ENCODE measurements around the gene ACSBG1.

ACSBG1 gene

DNA sequence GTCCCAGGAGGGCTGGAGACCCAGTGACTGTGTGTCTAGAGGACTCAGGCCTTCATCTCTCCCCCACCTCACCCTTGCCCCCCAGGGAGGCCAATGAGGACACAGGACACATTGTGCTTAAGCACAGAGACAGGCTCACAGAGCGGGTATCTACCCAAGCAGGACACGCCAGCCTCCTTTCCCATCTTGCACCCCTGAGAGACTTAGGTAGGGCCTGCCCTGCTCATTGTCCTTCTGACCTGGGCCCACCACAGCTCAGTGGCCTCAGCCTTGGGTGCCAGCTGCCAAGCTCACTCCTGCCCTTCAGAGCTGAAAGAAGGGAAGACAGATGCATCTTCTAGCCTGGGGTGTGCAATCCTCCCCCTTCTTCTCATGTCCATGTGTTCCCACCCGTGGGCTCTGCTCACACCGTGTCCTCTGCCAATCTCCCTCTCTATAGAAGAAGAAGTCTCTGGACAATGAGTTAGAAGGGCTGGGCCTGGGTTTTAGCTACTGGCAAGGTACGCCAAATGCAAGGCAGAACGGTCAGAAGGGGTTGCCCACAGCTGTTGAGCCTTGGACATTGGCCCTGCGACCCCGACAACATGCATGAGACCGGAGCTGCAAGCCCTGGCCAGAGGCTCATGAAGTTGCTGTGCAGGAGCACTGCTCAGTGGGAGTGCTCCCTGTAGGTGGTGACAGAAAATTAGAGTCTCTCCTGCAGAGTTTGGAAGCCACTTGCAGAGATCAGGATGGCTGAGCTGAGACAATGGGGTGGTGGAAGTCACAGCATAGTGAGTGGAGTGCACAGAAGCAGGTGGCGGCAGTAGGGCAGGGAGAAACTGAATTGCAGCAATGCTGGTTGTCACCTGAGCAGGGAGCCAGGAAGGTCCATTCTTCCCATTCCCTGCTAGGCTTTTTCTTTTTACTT, 32.8 kb downstream of the ACSBG1 start:
- no peak for DNase-seq

DNA sequence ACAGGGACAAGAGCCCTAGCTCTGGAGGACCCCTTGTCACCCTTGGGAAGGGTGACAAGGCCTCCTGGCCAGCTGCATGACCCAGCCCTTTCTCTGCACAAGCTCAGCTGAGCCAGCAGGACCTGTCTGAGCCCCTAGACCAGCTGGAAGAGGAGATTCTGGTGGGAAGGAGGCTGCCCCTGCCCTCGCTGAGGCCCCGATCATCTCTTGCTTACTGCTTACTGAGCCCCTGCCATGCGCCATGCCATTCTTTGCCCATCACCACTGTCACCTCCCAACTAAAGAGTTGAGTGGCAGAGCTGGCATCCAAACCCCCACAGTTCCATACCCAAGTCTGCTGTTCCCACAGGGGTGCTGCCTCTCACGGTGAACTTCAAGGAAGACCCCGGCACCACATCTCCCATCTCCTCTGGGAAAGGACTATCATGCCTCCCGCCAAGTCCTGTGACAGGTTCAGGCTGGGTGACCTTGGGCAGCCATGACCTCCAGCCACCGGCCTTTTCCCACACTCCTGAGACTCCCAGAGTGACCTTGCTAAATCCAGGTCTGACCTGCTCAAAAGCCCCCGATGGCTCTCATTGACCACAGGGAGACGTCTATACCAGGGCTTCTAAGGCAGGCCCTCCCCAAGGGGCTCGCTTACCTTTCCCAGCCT, 34.0 kb downstream of the ACSBG1 start:
- no peak for DNase-seq

DNA sequence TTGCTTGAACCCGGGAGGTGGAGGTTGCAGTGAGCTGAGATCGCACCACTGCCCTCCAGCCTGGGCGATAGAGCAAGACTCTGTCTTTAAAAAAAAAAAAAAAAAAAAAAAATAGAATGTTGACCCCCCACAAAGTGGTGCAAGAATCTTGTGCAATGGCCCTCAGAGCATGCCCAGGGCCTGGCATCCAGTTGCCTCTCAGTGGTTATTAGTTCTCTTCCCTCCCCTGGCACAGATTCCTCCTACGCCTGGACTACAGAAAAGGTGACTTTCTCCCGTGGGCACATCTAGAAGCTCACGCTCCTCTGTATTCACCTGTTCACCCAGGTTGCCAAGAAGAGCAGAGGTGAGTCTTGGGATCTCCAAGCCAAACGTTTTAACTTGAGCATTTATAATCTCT, 36.7 kb downstream of the ACSBG1 start:
- no peak for DNase-seq

DNA sequence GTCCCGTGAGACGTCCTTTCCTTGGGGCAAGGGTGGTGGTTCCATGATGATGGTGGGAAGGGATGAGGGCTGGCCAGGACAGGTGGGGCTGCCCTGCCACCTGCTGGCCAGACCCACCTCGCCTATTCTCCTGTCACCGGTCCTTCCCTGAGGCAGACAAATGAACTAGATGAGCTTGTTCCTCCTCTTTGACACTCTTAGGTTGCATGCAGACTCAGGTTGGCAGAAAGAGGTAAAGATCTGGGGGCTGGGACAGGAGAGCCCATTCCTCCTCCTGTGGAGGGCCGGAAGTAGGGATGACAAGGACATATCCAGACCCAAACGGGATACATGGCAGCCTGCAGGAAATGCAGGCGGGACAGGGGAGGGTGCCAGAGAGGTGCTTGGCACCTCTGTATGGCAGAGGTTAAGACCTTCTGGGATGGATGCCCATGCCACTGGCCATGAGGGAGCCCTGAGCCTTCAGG, 38.6 kb downstream of the ACSBG1 start:
- peak; percentile 15 for DNase-seq

DNA sequence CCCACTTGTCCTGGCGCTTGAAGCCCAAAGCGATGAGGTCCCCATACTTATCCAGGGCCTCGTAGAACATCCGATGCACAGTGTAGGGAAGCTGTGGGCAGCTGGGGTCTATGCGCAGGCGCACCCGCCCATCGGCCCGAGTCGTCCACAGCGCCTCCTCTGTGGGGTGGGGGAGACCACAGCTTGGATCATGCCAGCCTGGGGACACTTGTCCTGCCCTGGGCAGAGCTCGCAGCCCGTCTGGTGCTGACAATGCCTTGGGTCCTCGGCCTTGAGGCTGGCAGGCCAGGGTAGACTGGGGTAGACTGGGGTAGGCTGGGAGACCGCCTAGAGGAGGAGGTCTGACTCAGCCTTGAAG, 39.8 kb downstream of the ACSBG1 start:
- no peak for DNase-seq

DNA sequence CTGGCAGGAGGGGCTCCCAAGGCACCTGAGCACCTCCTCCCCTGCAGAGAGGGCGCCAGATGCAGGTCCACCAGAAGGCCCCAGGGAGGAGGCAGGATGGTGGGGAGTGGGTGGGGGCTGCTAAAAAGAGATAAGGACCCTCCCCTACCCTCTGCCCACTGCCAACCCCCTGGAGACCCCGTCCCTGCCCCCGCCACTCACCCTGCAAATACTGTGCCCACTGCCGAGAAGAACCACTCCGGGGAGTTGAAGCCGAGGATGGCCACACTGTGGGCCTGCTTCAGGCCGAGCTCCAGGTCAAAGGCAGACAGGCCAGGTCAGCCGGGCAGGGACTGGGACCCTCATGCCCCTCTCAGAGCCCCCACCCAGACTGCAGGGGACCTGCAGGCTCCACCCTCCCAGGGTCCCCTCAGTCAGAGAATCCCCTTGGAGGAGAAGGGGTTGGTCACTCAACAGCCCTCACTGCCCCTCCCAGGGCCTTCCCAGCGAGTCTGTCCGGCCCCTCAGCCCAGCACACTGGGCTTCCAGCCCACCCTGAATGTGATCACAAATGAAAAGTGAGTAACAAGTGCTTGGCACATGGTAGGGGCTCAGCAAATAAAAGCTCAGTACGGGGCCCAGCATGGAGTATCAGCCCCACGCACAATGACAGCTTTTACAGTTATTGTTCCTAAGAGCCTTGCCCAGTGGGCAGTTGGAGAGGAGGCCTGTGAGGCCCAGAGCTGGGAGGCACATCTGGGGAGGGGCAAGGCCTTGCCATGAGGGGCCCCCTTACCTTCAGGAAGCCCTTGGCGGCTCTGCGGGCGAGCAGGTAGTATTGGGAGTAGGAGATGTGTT, 40.4 kb downstream of the ACSBG1 start:
- no peak for DNase-seq

DNA sequence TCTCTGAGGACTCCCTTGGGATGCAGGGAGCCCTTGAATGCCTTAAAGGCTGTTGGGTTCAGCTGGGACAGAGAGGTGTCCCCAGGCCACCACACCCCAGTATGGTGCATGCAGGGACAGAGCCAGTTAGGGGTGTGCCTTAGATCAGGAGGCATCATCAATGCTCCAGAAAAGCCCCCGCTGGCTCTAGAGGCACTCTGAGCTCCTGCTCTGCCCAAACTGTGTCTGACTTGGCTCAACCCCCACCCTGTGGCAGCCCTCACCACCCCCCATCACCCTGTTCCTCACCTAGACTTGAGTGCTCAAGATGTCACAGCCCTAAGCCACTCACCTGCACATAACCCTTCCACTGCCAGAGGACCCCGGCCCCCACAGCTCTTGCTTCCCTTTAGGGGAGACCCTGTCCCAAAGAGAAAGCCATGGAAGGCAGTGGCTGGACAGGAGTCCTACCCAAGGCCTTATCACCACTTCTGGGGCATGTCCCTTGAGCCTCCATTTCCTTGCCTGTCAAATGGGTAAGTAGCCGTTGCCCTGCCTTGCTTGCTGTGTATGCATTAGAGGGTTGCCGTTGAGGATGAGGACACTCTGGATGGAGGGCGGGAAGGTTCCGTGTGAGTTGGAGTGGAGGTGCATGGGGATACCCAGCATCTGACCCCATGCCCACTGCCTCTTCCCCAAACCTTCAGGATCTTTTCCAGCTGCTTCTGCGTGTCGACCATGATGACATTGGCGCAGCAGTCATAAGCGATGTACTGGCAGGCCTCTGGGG, 41.4 kb downstream of the ACSBG1 start:
- no peak for DNase-seq

DNA sequence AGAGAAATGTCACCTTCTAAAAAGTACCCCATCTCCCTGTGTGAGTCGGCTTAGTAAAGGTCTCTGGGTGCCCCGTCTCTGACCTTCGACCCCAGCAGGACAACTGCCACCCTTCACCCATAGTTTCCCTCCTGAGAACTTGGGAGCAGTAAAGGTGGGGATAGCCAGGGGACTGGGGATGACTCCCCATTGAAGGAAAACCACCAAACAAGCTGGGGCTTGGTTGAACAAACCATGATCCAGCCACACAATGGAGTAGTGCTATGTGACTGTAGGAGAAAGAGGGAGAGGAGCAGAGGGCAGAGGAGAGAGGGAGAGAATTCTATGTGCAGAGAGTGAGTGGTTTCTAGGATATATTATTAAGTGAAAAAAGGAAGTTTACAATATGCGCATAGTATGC, 51.5 kb downstream of the ACSBG1 start:
- no peak for DNase-seq

DNA sequence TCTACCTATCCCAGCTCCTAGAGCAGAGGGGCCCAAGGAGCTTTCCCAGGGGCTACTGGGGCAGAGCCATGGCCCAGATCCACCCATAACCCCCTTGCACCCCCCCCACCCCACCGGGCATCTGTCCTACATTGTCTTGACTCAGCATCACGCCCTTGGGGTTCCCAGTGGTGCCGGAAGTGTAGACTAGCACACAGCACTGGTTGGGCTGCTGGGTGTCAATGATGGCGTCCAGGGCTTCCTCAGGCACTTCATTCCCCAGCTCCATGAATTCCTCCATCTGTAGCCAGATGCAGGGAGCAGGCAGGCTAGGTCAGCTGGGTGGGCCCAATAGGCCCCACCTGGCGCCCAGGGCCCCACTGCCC, 52.0 kb downstream of the ACSBG1 start:
- no peak for DNase-seq

DNA sequence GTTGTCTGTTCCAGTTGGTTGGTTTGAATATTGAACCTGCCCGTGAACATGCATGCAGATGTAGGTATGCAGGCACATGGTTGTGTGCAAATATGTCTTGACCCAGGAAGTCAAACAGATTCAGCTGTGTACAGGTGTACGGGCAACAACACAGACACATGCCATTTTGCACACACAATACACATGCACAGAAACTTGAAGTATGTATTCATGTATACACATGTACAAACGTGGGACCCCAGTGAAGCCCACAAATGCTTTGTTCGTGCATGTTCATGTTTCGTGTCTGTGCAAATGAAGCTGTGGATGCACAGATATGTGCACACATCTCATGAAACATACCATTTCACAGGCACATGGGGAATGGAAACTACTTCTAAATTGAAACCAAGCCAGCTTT, 54.5 kb downstream of the ACSBG1 start:
- DNase-seq = no peak

DNA sequence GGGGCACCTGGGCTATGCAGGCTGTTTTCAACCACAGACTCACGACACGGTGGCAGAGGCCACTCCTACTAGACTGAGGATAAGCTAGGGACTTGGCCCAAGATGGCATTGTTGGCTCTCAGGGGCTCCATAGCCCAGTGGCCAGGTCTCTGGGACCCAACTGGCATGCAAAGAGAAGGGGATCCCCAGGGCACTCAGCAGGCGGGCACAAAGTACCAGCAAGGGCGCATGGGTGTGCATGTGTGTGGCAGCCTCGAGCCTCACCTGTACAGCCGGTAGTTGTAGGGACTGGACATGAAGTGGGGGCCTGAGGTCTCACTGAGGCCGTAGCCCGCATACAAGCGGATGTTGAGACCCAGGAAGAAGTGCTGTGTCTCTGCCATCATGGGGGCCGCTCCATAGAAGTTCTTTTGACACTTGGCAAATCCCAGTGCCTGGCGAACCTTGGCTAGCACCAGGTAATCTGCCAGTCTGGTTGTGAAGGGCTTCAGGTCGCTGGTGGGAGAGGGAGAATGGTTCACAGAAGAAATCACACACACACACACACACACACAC, 55.0 kb downstream of the ACSBG1 start:
- no peak for DNase-seq

DNA sequence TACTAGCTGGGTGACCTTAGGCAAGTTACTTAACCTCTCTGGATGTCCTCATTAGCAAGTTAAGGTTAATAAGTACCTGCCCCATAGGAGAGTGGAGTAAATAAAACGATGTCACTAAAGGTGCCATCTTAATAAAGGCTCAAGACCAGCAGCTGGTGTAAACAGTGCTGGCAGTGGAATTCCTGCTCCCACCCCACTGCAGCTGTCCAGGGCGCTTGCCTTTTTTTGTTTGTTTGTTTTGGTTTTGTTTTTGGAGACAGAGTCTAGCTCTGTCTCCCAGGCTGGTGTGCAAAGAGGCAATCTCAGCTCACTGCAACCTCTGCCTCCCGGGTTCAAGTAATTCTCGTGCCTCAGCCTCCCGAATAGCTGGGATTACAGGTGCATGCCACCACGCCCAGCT, 56.3 kb downstream of the ACSBG1 start:
- no peak for DNase-seq

DNA sequence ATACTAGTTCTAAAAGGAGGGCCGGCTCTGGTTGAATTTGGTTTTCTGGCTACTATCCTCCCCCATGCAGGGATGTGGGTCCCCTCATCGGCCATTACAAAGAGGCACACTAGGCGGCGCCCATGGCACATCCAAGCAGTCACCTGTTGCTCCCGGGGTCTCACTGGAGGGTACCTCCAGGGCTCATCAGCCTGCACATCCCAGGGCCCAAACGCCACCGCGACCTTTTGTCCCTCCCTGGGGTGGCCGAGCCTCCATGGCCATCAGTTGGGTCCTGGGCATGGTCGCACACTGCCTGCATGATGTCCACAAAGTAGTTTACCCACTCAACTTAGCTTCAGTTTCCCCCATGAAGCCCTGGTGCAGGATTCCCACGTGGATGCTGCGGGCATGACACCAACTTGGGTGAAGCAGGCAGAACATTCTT, 56.9 kb downstream of the ACSBG1 start:
- no peak for DNase-seq

DNA sequence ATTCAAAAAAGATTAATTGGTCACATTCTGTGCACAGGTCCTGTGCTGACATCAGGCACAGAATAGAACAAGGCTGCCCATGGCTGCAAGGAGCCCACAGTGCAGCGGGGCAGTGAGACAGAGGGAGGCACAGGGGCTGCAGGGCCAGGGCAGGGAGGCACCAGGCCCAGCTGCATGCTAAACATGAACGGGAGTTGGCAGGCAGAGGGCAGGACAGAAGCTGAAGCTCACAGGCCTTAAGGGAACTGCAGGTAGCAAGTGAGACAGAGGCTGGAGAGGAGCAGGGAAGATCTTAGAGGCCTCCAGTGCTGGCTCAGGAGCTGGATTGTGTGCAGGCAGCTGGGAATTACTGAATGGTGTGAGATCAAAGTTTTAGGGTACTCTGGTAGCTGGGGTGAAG, 59.0 kb downstream of the ACSBG1 start:
- no peak for DNase-seq

DNA sequence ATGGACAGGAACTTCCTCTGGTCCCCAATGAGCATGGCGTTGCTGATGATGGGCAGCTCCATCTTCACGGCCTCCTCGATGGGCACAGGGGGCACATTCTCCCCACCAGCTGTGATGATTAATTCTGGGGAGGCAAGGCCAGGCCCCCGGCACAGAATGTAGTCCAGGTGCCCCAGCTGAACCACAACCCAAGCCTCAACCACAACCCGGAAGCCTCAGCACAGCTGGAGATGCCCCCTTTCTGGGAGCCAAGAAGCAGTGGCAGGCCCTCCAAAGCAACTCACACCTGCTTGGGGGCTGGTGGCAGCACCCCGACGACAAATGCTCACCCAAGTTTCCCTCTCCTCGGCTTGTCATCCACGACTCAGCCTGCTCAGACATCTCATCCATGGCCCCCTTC, 60.0 kb downstream of the ACSBG1 start:
- no peak for DNase-seq

DNA sequence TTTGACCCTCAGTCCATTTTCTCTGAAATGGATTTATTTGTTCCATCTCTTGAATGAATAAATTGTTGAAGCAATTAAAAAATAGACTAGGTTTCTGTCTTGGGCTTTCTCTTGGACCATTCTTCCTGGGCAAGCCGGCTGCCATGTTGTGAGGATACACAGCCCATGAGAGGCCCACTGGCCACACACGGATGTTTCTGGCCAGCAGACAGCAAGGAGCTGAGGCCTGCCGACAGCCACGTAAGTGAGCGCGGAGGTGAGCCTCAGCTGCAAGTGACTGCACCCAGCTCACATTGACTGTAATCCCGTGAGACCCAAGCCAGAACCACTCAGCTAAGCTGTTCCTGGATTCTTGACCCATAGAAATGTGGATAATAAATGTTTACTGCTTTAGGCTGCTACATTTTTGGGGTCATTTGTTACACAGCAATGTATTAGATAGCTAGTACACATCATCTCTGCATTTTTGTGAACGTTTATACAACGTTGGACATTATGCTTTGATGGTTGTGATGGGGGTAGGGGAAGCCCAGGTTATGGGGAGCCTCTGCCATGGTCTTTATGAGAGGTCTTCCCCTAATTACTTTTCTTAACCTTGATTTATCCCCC, 62.4 kb downstream of the ACSBG1 start:
- DNase-seq = no peak

DNA sequence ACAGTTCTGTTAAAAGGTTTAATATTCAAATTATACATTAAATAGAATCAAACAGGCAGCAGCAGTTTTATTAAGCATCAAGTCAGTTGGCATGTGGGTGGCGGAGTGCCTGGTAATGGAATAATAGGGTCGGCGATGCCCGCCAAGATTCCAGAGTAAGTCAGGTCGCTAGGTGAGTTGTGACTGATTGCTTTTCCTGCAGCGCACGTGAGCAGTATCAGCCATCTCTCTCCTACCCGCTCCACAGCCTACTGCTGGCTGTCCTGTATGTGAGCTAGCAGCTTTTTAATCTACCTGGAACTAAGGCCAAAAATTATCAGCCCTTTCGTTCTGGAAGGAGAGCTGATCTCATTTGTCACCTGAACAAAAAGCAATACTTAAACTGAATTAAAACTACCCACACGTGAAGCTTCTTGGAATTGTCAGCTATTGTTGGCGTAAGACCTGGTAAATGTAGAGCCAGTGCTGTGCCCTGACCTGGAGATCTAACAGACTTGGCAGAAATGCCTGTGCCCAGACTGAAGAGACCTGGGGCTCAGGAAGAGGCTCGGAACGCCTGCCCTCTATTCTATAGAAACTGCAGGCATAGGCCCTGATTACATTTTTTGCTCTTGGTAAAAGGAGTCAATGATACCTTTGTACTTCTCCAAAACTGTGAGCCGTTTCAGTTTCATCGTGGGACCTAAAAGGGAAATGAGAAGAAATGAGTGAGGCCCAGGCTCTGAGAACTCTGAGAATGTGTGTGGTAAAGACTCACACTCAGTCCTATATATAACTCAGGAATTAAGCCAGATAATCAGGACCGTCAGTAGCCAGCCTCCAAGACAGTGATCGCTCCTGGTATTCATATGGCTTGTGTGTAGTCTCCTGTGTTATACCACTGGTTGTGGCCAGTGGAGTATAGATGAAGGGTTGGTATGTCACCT, 63.3 kb downstream of the ACSBG1 start:
- no peak for DNase-seq

DNA sequence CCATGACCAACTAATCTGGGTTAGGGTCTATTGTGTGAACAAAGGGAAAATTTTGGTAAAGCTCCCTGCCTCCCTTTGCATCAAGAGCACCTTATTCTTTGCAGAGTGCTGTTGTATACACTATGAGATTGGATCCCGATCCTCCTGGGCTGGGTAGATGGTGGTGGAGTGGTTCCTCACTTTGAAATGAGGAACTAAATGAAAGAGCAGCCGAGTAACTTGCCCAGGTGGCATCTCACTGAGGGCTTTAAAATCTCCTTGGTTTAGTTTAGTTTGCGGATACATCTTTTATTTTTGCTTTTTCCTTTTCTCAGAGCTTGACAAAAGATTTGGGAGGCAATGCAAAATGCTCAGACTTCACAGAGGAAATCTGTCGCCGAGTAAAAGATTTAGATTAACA, 65.8 kb downstream of the ACSBG1 start:
- DNase-seq = no peak

DNA sequence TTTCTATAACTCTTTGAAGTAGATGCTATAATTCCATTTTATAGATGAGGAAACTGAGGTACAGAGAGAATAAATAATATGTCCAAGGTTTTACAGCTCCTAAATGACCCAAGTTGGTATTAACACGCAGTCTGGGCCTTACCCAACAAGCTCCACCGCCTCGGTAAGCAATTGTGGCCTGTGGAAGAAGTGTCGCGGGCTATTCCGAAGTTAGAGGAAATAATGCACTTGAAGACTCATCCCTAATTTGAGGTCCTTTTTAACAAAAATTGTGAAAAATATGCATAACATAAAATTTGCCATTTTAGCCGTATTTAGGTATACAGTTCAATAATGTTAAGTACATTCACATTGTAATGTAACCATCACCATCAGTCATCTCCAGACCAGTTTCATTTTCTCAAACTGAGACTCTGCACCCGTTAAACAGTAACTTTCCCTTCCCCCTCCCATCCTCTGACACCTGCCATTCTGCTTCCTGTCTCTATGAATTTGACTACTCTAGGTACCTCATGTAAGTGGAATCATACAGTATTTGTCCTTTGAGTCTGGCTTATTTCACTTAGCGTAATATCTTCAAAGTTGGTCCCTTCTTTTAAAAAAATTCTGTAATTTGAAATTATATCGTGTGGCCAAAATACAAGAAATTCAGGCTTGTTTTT, 67.0 kb downstream of the ACSBG1 start:
- no peak for DNase-seq

DNA sequence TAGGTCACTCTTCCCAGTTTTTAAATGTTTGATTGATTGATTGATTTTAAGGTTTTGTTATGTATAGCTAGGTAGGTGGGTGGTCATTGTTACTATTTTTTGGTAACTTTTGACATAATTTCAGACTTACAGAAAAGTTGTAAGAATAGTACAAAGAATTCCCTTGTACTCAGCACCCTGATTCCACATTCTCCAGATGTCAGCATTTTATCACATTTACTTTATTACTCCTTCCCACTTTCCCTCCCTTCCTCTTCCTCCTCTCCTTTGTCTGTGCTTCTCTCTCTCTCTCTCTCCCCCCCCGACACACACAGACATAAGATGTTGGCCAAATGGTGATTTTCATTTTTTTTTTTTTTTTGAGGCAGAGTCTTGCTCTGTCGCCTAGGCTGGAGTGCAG, 70.4 kb downstream of the ACSBG1 start:
- no peak for DNase-seq

Measured in NCI-H2171 treated with DMSO at 0.1 percent for 48 hours (cell line).